GM12878 (cell line): Measurements from ENCODE around the gene TBC1D8. TPM values are rescaled to one million over a fixed set of nuclear protein-coding genes. Genes with fewer than 3 reads are reported as not detected.

Experiments
- ATAC-seq: fragments of 200-7000 bp; cut with Tn5 transposase; 3 replicates; pipeline ENCODE4 v1.9.1; 2020; ENCODE audit warnings: mild to moderate bottlenecking, moderate library complexity
- BruUV-seq: library from RNA; stranded (reverse); fragments of 400-500 nt; replicated peaks from 2 replicates; lab custom pipeline; 2021; lab: Mats Ljungman, UMichigan
- CTCF ChIA-PET: fragments of 300-600 bp; sonication (Branson Sonifier 250); formaldehyde crosslinking; extraction: SDS; loops from one replicate; lab custom pipeline; 2021; ENCODE audit warnings: inconsistent platforms; lab: Yijun Ruan, JAX
- POLR2A ChIA-PET: fragments of 350-600 bp; formaldehyde crosslinking; extraction: SDS; loops from one replicate; lab custom pipeline; 2021; ENCODE audit warnings: inconsistent platforms; lab: Charles Lee
- RAD21 ChIA-PET: fragments of 300-600 bp; sonication (Branson Sonifier 250); formaldehyde crosslinking; loops from one replicate; lab custom pipeline; 2023; ENCODE audit warnings: antibody characterized with exemption; ENCODE audit not compliant: unreplicated experiment; lab: Charles Lee
- SMC1A ChIA-PET: fragments of 300-600 bp; sonication (Branson Sonifier 250); formaldehyde crosslinking; loops from one replicate; lab custom pipeline; 2023; ENCODE audit not compliant: unreplicated experiment, uncharacterized antibody; lab: Charles Lee
- DNase-seq: peaks from one replicate; pipeline ENCODE4 v3.0.0-alpha.2; 2011; ENCODE audit warnings: low read depth, low spot score
- FAIRE-seq: peaks from 3 replicates; lab custom pipeline; 2011; peaks lifted over from hg19 to GRCh38; lab: Jason Lieb, UNC
- H2AFZ ChIP-seq: 2 replicates; pipeline ENCODE4 v1.6.0; 2011; ENCODE audit warnings: low read depth, low read length, control low read depth; ENCODE audit not compliant: control insufficient read depth
- H3K27ac ChIP-seq: 2 replicates; pipeline ENCODE4 v1.5.1; 2011; ENCODE audit warnings: control low read depth; ENCODE audit not compliant: control insufficient read depth, insufficient read depth
- H3K27me3 ChIP-seq, 2 experiments: replicated peaks in 1 of 2; 2 replicates each; pipeline versions ENCODE4 v1.6.0 to v1.6.1; 2011; ENCODE audit warnings: low read length in 1 of 2; ENCODE audit not compliant: control insufficient read depth in 2 of 2, insufficient read depth in 2 of 2
- H3K36me3 ChIP-seq, 2 experiments: 2 replicates each; pipeline ENCODE4 v1.5.1; 2011; ENCODE audit warnings: low read length in 1 of 2; ENCODE audit not compliant: control insufficient read depth in 2 of 2, insufficient read depth in 2 of 2
- H3K4me1 ChIP-seq: 2 replicates; pipeline ENCODE4 v1.6.1; 2011; ENCODE audit warnings: mild to moderate bottlenecking, low read length, moderate library complexity, mixed read lengths; ENCODE audit not compliant: control insufficient read depth, insufficient read depth
- H3K4me2 ChIP-seq: 2 replicates; pipeline ENCODE4 v1.6.0; 2011; ENCODE audit warnings: control low read depth; ENCODE audit not compliant: control insufficient read depth, insufficient read depth
- H3K4me3 ChIP-seq: fragments of 200-600 bp; sonication (generic); 2 replicates; pipeline ENCODE4 v1.5.1; 2016
- H3K79me2 ChIP-seq: 2 replicates; pipeline ENCODE4 v1.6.0; 2011; ENCODE audit warnings: low read length; ENCODE audit not compliant: control insufficient read depth, insufficient read depth
- H3K9ac ChIP-seq: 2 replicates; pipeline ENCODE4 v1.8.0; 2011; ENCODE audit warnings: low read length, control low read depth, mixed read lengths; ENCODE audit not compliant: control insufficient read depth, insufficient read depth
- H3K9me3 ChIP-seq: replicated peaks from 3 replicates; pipeline ENCODE4 v1.5.1; 2011; ENCODE audit warnings: mild to moderate bottlenecking, low read length; ENCODE audit not compliant: control insufficient read depth, insufficient read depth
- H4K20me1 ChIP-seq: 2 replicates; pipeline ENCODE4 v1.6.0; 2011; ENCODE audit not compliant: control insufficient read depth, insufficient read depth
- ASH2L ChIP-seq: fragments of 300-600, 200-600 bp; sonication (generic); IDR thresholded peaks from 2 replicates; pipeline ENCODE4 v1.6.1; 2017; ENCODE audit warnings: low read depth, mild to moderate bottlenecking, borderline replicate concordance
- BMI1 ChIP-seq: fragments of 450-650 bp; IDR thresholded peaks from 2 replicates; pipeline ENCODE4 v1.6.1; 2016; ENCODE audit warnings: mild to moderate bottlenecking, moderate library complexity, borderline replicate concordance
- CBX3 ChIP-seq: fragments of 200-600 bp; sonication (generic); IDR thresholded peaks from 2 replicates; pipeline ENCODE4 v1.6.1; 2016; ENCODE audit warnings: low read depth, borderline replicate concordance
- JUNB ChIP-seq: IDR thresholded peaks from 2 replicates; pipeline ENCODE4 v1.6.1; 2016; ENCODE audit warnings: antibody characterized with exemption, mild to moderate bottlenecking
- NFIC ChIP-seq: IDR thresholded peaks from 2 replicates; pipeline ENCODE4 v1.6.1; 2012; ENCODE audit warnings: low read depth, mild to moderate bottlenecking, inconsistent platforms, low read length, moderate library complexity
- NFYB ChIP-seq: IDR thresholded peaks from 2 replicates; pipeline ENCODE4 v1.6.1; 2011; ENCODE audit warnings: low read depth, mild to moderate bottlenecking, low read length, improper control_type of control experiment, moderate library complexity; ENCODE audit not compliant: insufficient read depth
- POLR2AphosphoS5 ChIP-seq: IDR thresholded peaks from 2 replicates; pipeline ENCODE4 v1.6.1; 2011; ENCODE audit warnings: mild to moderate bottlenecking, low read length, inconsistent platforms
- POU2F2 ChIP-seq: IDR thresholded peaks from 3 replicates; pipeline ENCODE4 v1.6.1; 2011; ENCODE audit warnings: low read depth, mild to moderate bottlenecking, low read length, borderline replicate concordance
- PRDM15 ChIP-seq: fragments of 450-650 bp; formaldehyde crosslinking; IDR thresholded peaks from 2 replicates; pipeline ENCODE4 v1.4.0; 2020; ENCODE audit warnings: mild to moderate bottlenecking, moderate library complexity
- RBBP5 ChIP-seq: fragments of 200-600 bp; sonication (generic); conservative IDR thresholded peaks from 2 replicates; pipeline ENCODE4 v1.6.1; 2016
- SMAD1 ChIP-seq: fragments of 450-650 bp; IDR thresholded peaks from 2 replicates; pipeline ENCODE4 v1.6.1; 2018; ENCODE audit warnings: mild to moderate bottlenecking, low read depth; ENCODE audit not compliant: partially characterized antibody
- SMARCA5 ChIP-seq: fragments of 450-650 bp; IDR thresholded peaks from 2 replicates; pipeline ENCODE4 v1.6.1; 2017; ENCODE audit warnings: mild to moderate bottlenecking
- SREBF2 ChIP-seq: IDR thresholded peaks from 2 replicates; pipeline ENCODE4 v1.6.1; 2012; ENCODE audit warnings: mild to moderate bottlenecking, low read length
- ZNF384 ChIP-seq: IDR thresholded peaks from 2 replicates; pipeline ENCODE4 v1.6.1; 2012; ENCODE audit warnings: low read depth, mild to moderate bottlenecking, low read length, improper control_type of control experiment, borderline replicate concordance
- WGBS: methylation state at CpG from one replicate; pipeline ENCODE4 v1.1.6; 2016; ENCODE audit warnings: low lambda C conversion rate; ENCODE audit not compliant: insufficient replicate concordance, insufficient coverage; ENCODE audit errors: missing lambda C conversion rate; 5-methylcytosine and 5-hydroxymethylcytosine counted together
- in situ Hi-C: fragments of 300-500 bp; cut with MboI; formaldehyde crosslinking; loops from 9 replicates; pipeline ENCODE4 v1.14.3; 2018; ENCODE audit warnings: mixed read lengths
- intact Hi-C: fragments of 100-400 bp; cut with micrococcal nuclease; formaldehyde crosslinking; loops from one replicate; pipeline ENCODE4 v1.14.2; 2022; ENCODE audit not compliant: unreplicated experiment
- polyA plus RNA-seq, 11 experiments: library from polyadenylated mRNA; depleted of rRNA in 4 of 11; unstranded in 6 of 11; stranded (reverse) in 5 of 11; fragments of >200 nt; fragmentation: Nextera tagmentation in 4 of 11; fragmentation: Illumina TruSeq in 1 of 11; extraction: Ambion mirVana in 4 of 11; extraction: Trizol in 1 of 11; gene quantifications; 1 replicate in 1 of 11; 2 replicates in 10 of 11; pipeline versions ENCODE4 v1.2.1 to v1.2.3, GENCODE V29; 2011 to 2016; ENCODE audit warnings: inconsistent platforms in 2 of 11, missing spikeins in 2 of 11, low read depth in 1 of 11
- total RNA-seq, 4 experiments: library from RNA; depleted of rRNA in 3 of 4; stranded (reverse); fragments of >200 nt in 3 of 4; fragmentation: Illumina TruSeq in 1 of 4; extraction: Trizol in 1 of 4; gene quantifications; 2 replicates each; pipeline versions ENCODE4 v1.2.1 to v1.2.3, GENCODE V29; 2013 to 2021

Gene TBC1D8
- total and polyA plus RNA-seq, 10 of the 15 experiments (the other 5 are each of a cell fraction or from before 2014, with no cell fraction given) = 0.80 to 4.9 (median 4.4) TPM

DNA sequence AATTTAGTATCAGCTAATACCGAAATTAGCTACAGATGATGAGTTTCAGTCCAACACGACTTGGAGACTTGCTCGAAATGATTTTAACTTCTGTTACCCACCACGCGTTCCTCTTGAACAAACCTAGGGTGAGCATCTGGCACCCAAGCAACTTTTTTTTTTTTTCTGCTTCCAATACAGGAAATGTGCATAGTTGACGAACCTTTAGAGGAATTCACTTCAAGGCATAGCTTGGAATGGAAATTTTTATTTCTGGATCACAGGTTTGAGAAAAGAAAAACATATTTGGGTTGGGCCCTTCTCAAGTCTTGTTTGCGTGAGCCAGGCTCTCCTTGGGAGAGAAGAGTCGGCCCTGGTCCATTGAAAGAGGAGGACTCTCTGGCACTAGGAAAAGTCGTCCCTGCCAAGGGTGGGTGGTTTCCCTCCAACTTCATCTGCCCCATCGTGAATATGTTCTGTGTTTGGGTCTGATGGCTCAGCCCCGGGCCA lies 186.5 kb downstream of the TBC1D8 start:
- Histone ChIP-seq H3K9me3 (no peaks in the 10 kb centered on the region), H3K36me3 (no peaks in the 10 kb centered on the region), H3K9ac (no peak overlapping the region), H3K4me2 (no peak overlapping the region), H3K79me2 (no peaks in the 10 kb centered on the region)
- BruUV-seq = no TSS peak
- ChIA-PET CTCF (interaction anchor here (0.7 kb wide), 1 partner anchor 275 kb away, joined by 3 read pairs; no protein-coding TSS in a partner anchor), POLR2A (no interaction called here)
- intact Hi-C loops = no loop called here
- no peak for DNase-seq
- in situ Hi-C loops = no loop called here
- TF ChIP-seq SMARCA5 (no peak), JUNB (no peak), NFYB (no peak), POU2F2 (no peak), ZNF384 (no peak), SREBF2 (no peak), BMI1 (no peak), PRDM15 (CRISPR knock-in tag) (no peak), ASH2L (no peak), POLR2AphosphoS5 (no peak), SMAD1 (no peak), RBBP5 (no peak), CBX3 (no peak), NFIC (no peak)
- TF ChIP-seq, all 136 proteins: peak for 0
- RAD21 ChIA-PET = no interaction called here
- Histone ChIP-seq H3K4me1 (no peaks in the 10 kb centered on the region), H3K27ac (no peak overlapping the region), H3K27me3 (peaks cover 0 to 3% of the 10 kb centered on the region in 2 experiments), H3K4me3 (no peak overlapping the region), H2AFZ (no peak overlapping the region), H4K20me1 (no peaks in the 10 kb centered on the region)
- SMC1A ChIA-PET = no interaction called here
- WGBS = 42% methylated on average over 11 of the region's 11 CpGs
- FAIRE-seq (no peak), ATAC-seq (no peak)
